Measurements from ENCODE around the gene CCDC116.

DNA sequence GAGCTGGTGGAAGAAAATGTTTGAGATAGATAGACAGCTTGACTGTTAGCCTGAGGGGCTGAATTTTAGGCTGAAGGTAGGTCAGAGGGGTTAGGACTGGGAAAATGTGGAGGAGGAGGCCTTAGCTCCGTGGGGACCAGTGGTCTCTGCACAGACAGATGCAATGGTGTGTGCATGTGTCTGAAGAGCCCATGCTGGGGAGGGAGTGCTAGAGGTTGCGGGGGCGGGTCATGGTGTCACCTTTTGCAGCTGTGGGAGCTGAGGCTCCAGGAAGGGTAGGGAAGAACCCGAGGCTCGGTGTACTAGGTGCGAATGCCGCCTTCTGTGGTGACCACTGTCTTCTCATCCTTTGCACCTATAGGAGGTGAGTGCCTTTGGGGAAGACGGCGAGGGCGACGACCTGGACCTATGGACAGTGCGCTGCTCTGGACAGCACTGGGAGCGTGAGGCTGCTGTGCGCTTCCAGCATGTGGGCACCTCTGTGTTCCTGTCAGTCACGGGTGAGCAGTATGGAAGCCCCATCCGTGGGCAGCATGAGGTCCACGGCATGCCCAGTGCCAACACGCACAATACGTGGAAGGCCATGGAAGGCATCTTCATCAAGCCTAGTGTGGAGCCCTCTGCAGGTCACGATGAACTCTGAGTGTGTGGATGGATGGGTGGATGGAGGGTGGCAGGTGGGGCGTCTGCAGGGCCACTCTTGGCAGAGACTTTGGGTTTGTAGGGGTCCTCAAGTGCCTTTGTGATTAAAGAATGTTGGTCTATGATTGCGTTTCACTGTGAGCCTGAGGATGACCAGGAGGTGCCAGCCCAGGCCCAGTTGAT is 11.2 kb downstream of the CCDC116 start:
- TF ChIP-seq, protein P1, sequence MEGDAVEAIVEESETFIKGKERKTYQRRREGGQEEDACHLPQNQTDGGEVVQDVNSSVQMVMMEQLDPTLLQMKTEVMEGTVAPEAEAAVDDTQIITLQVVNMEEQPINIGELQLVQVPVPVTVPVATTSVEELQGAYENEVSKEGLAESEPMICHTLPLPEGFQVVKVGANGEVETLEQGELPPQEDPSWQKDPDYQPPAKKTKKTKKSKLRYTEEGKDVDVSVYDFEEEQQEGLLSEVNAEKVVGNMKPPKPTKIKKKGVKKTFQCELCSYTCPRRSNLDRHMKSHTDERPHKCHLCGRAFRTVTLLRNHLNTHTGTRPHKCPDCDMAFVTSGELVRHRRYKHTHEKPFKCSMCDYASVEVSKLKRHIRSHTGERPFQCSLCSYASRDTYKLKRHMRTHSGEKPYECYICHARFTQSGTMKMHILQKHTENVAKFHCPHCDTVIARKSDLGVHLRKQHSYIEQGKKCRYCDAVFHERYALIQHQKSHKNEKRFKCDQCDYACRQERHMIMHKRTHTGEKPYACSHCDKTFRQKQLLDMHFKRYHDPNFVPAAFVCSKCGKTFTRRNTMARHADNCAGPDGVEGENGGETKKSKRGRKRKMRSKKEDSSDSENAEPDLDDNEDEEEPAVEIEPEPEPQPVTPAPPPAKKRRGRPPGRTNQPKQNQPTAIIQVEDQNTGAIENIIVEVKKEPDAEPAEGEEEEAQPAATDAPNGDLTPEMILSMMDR (conservative IDR thresholded peaks at IDR 0.05; ENCODE audit: low read length): peak; percentile 56
- no peak for TF ChIP-seq EZH2phosphoT487 (IDR thresholded peaks at IDR 0.05; ENCODE audit: borderline replicate concordance)

Data from Loucy (cell line).